Muscle of back (tissue), 11 donors: ENCODE data around the gene RECQL5. TPM values are rescaled to one million over a fixed set of nuclear protein-coding genes. Genes with fewer than 3 reads are reported as not detected.
A peak's percentile ranks its signal among the peaks of the same experiment; 100 is the strongest.

Source experiments
- DNase-seq, 3 donors: peaks; one replicate each; pipeline versions ENCODE4 v3.0.0 to v3.0.0-alpha.2; 2013
- polyA plus RNA-seq, 10 donors: library from polyadenylated mRNA; unstranded; fragments of 120-200 nt; gene quantifications; one replicate each; pipeline ENCODE4 v1.2.1, GENCODE V29; 2013; ENCODE audit not compliant: insufficient read length in 10 of 10

The RECQL5 gene
- polyA plus RNA-seq, 10 donors = 9.6 to 20.9 (median 14.1) TPM

- no peak for DNase-seq
These were observed 32.6 kb downstream of the RECQL5 start for GRCh38 chr17:75634376-75634740.

GRCh38 chr17:75633486-75634375 lies 33.2 kb downstream of the RECQL5 start:
- peak; percentile 93 to 97 (median 94) for DNase-seq

- DNase-seq = peak; percentile 73 to 93 (median 88)
These were observed 34.0 kb downstream of the RECQL5 start, which contains the start of gene SMIM5 for GRCh38 chr17:75632863-75633485. TSS of gene SMIM5 (plus strand) at chr17:75633434. CDS start at chr17:75640202, 6,768 bp downstream.

DNA sequence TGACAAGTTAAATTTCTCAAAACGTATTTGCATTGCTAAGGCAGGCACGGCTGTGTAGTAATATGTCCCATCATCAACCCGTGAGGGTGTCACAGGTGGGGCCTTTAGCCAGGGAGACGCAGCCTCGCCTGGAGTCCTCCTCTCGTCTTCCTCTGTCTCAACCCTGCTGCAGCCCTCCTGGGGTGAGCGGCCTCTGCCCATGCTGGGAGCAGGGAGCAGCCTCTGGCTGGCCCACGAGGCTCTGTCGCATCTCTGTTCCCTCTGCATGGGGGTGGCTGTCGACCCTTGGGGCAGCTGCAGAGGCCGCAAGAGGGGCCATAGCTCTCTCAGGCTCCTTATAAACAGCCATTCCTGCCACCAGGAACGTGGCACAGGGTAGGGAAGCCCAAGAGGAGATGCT lies 34.5 kb downstream of the RECQL5 start:
- DNase-seq = no peak

GRCh38 chr17:75631353-75631752 lies 35.6 kb downstream of the RECQL5 start:
- DNase-seq = no peak

DNA sequence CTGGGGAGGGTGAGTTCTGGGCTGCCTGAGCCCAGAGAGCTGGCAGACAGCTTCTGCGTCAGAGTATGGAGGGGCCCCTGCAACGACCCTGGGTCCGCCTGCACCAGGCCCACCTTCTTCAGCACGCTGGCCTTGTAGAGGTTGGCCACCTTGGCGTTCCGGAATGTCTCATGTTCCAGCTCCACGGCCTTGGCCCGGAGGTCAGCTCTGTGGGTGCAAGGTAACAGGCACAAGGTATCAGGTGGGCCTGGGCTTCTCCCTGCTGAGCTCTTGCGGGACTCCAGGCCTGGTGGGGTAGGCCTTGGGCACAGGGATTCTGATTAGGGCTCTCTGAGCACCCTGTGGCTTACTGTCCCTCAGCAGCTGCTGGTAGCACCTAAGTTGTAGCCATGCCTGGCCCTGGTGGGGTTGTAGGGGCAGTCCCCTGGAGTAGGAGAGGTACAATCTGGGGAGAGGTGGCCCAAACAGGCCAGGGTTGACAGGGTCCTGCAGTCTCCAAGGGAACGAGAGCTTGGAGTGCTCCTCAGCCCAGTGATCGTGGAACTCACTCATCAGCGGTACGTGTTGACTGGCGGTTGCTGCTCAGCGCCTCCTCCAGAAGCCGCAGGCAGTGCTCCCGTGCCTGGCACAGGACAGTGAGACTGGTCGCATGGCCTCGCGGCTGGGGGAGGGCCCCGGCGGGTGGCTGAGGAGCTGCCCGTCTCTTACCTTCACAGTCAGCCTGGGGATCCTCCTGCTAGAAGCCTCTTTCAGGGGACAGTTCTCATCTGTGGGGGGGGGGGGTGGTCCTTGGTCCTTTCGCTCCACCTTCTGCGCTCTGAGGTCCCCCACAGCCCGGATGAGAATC lies 36.7 kb downstream of the RECQL5 start:
- DNase-seq = no peak

GRCh38 chr17:75629157-75629556 lies 37.8 kb downstream of the RECQL5 start:
- no peak for DNase-seq

- no peak for DNase-seq
These were observed 38.5 kb downstream of the RECQL5 start for GRCh38 chr17:75628425-75628824.

DNA sequence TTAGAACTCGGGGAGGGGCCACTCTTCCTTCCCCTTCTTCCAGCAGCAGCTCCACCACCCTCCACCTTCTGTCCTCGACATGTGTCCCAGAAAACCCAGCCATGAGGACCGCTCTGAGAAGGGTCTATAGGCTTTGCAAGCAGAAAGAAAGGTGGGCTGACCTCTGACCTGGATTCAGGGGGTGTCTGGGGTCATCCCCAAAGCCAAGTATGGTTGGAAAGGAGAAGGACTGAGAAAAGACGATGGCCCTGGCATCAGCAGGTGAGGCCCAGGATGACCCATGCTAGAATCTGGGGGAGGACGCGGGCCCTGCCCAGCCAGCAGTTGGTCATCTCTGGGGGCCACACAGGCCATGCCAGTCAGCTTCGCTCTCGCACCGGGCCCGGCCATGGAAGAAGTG lies 39.9 kb downstream of the RECQL5 start:
- DNase-seq = no peak

GRCh38 chr17:75626496-75627038 lies 40.4 kb downstream of the RECQL5 start:
- no peak for DNase-seq

- DNase-seq = peak in 1 of 3 donors; percentile 52
These were observed 41.0 kb downstream of the RECQL5 start for GRCh38 chr17:75625813-75626486.

- DNase-seq = no peak
These were observed 42.1 kb downstream of the RECQL5 start for GRCh38 chr17:75624714-75625345.

DNA sequence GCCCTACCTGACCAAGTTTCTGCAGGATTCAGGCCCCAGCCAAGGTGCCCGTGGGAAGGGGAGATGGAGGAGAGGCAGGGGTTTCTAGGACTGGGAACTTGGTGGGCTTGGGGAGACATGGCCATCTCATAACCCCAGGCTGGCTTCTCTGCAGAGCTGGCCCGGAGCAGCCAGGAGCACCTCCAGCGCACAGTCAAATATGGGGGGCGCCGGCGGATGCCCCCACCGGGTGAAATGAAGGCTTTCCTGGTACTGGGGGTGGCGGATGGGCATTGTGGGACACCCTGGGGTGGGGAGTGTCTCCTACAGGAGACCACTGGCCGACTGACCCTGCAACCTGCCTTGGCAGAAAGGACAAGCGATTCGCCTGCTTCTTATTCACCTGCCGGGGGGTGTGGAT lies 42.9 kb downstream of the RECQL5 start:
- DNase-seq = no peak

DNA sequence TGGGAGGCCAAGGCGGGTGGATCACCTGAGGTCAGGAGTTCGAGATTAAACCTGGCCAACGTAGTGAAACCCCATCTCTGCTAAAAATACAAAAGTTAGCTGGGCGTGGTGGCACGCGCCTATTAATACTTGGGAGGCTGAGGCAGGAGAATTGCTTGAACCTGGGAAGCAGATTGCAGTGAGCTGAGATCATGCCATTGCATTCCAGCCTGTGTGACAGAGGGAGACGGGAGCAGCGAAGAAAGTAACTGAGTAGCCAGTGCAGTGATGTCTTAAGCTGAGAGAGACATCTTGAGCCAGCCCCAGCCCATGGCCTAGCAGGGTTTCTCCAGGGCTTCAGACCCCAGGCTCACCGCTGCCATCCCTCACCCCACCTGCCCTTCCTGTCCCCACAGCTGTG lies 43.6 kb downstream of the RECQL5 start:
- DNase-seq = no peak

GRCh38 chr17:75622771-75623273 lies 44.1 kb downstream of the RECQL5 start:
- DNase-seq = no peak

GRCh38 chr17:75622076-75622475 lies 44.9 kb downstream of the RECQL5 start:
- DNase-seq = no peak

DNA sequence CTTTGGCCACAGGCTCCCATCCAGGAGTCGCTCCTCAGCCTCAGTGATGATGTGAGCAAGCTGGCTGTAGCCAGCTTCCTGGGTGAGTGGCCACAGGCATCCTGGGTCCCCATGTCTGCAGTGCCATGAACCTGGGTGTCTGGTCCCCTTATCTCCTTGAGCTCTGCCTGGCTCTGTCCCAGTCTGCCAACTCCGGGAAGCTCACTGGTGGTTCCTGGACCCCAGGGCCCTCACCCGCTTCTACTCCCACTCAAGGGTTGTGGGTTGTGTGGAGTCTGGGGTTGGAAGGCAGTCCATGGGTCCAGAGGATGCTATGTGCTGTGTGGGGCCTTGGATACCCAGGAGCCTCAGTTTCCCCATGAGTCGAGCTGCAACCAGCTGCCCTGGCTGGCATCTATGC lies 45.5 kb downstream of the RECQL5 start:
- DNase-seq = no peak

- DNase-seq = no peak
These were observed 47.2 kb downstream of the RECQL5 start for GRCh38 chr17:75619506-75620431.

GRCh38 chr17:75617675-75618074 lies 49.3 kb downstream of the RECQL5 start:
- DNase-seq = no peak

GRCh38 chr17:75617218-75617617 lies 49.7 kb downstream of the RECQL5 start:
- DNase-seq = no peak
